ENCODE results near the gene NPHP3.
"Not testable (repeated sequence)": the region's sequence is repeated elsewhere in the genome, so short reads cannot be mapped to it uniquely, and the experiment has no call there.

The NPHP3 gene, protein sequence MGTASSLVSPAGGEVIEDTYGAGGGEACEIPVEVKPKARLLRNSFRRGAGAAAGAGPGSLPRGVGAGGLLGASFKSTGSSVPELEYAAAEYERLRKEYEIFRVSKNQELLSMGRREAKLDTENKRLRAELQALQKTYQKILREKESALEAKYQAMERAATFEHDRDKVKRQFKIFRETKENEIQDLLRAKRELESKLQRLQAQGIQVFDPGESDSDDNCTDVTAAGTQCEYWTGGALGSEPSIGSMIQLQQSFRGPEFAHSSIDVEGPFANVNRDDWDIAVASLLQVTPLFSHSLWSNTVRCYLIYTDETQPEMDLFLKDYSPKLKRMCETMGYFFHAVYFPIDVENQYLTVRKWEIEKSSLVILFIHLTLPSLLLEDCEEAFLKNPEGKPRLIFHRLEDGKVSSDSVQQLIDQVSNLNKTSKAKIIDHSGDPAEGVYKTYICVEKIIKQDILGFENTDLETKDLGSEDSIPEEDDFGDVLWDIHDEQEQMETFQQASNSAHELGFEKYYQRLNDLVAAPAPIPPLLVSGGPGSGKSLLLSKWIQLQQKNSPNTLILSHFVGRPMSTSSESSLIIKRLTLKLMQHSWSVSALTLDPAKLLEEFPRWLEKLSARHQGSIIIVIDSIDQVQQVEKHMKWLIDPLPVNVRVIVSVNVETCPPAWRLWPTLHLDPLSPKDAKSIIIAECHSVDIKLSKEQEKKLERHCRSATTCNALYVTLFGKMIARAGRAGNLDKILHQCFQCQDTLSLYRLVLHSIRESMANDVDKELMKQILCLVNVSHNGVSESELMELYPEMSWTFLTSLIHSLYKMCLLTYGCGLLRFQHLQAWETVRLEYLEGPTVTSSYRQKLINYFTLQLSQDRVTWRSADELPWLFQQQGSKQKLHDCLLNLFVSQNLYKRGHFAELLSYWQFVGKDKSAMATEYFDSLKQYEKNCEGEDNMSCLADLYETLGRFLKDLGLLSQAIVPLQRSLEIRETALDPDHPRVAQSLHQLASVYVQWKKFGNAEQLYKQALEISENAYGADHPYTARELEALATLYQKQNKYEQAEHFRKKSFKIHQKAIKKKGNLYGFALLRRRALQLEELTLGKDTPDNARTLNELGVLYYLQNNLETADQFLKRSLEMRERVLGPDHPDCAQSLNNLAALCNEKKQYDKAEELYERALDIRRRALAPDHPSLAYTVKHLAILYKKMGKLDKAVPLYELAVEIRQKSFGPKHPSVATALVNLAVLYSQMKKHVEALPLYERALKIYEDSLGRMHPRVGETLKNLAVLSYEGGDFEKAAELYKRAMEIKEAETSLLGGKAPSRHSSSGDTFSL (N-terminal part only)

DNA sequence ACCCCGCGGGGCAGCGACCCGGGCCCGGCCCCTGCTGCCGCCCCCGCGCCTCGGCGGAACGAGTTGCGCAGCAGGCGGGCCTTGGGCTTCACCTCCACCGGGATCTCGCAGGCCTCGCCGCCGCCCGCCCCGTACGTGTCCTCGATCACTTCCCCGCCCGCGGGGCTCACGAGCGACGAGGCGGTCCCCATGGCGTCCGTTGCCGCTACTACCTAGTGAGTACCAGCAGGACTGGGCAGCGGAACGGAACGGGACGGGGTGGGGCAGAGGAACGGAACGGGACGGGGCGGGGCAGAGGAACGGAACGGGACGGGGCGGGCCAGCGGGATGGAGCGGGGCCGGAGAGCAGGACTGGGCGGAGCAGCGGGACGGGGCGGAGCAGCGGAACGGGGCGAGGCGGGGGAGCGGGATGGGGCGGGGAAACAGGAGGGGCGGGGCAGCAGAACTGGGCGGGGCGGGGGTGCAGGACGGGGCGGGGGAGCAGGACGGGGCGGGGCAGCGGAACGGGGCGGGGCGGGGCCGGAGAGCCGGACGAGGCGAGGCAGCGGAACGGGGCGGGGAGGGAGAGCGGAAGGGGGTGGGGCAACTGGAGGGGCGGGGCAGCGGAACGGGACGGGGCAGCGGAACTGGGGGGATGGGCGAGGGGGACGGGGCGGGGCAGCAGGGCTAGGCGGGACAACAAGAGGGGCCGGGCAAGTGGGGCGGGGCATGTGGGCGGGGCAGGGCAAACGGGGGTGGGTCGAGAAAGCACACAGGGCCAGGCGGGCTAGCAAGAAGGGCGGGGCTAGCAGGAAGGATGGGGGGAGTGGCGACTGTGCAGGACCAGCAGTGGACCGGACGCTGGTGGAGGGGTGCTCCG is at the start of gene NPHP3:
NPHP3 (minus strand) TSS at position 245 of the 859 bp plus-strand sequence; CDS start at position 191, 54 bp downstream.
- peak within 1 kb of the TSS; percentile 93 for H3K4me3 Mint-ChIP-seq
- H3K27ac Mint-ChIP-seq = peak within 1 kb of the TSS; percentile 87
- H3K9me3 Mint-ChIP-seq (ENCODE audit: low read depth) = no peaks in the 10 kb centered on the region
- H3K27me3 Mint-ChIP-seq = no peaks in the 10 kb centered on the region
- H3K36me3 Mint-ChIP-seq = no peaks in the 10 kb centered on the region
- peaks cover 40% of the 10 kb centered on the region for H3K4me1 Mint-ChIP-seq (ENCODE audit: low read depth)

DNA sequence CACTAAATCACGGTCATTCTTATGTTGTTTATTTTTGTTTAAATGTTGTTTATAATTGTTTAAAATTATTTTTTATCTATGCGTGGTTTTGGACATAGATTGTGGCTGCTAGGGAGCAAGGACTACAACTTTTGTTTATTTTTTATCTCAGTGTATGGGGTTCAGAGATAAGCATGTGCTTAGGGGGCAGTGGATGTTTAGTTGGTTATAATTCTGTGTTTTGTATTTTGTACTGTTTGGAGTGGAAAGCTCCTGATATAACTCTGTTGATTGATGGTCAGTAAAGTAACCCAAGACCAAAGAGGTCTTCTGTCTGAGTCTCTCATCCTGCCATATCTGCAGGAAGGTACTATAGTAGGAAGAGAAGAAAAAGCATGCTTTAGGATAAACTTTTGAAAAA is 36.5 kb upstream of the NPHP3 start:
- Mint-ChIP-seq H3K4me1 (ENCODE audit: low read depth) (peaks cover 2% of the 10 kb centered on the region), H3K4me3 (no peak overlapping the region), H3K9me3 (ENCODE audit: low read depth) (no peaks in the 10 kb centered on the region), H3K27me3 (peaks cover 6% of the 10 kb centered on the region), H3K27ac (no peak overlapping the region), H3K36me3 (no peaks in the 10 kb centered on the region)

DNA sequence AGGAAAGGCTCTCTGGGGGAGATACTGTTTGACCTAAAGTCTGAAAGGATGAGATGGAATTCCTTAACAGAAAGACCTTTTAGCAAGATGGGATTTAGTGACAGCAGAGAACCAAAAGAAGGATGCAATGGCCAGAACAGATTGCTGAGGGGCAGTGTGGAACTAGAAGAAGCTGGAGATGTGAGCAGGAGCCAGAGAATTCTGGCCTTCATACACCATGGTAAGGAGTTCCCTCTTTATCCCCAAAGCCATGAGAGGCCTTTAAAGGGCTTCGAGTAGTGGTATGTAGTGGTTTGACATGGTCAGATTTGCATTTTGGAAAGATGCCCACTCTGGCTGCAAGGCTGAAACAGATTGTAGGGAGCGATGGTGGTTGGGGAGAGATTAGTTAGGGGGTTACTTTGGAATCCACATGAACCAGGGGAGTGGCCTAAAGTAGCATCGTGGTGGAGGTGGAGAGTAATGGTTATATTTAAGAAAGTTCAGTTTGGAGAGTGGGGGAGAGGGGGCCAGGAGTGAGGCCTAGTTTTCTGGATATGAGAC is 34.0 kb upstream of the NPHP3 start:
- Mint-ChIP-seq H3K4me1 (ENCODE audit: low read depth) (peaks cover 2% of the 10 kb centered on the region), H3K27me3 (peaks cover 10% of the 10 kb centered on the region), H3K9me3 (ENCODE audit: low read depth) (no peaks in the 10 kb centered on the region)

DNA sequence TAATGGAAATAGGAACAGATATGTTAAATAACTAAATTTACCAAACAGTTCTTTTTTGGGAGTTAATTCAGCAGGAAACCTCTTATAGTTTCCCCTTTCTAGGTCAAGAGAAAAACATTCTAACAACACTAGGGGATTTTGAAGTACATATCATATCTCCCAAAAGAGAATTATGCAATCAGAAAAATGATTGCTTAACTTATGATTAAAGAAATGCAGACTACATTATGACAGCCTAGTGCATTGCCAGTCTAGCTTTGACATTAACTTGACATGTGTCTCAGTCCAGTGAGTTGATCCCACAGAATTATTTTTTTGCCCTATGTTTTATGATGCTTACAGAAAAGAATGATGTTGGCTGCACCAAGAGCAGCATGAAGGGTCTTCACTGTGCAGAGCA is 31.7 kb upstream of the NPHP3 start:
- Mint-ChIP-seq H3K4me3 (no peak overlapping the region), H3K27me3 (peaks cover 10% of the 10 kb centered on the region), H3K27ac (no peak overlapping the region), H3K9me3 (ENCODE audit: low read depth) (no peaks in the 10 kb centered on the region), H3K36me3 (no peaks in the 10 kb centered on the region), H3K4me1 (ENCODE audit: low read depth) (peaks cover 2% of the 10 kb centered on the region)

More for the DNA sequence above, 34.0 kb upstream of the NPHP3 start:
- H3K36me3 Mint-ChIP-seq = no peaks in the 10 kb centered on the region
- H3K4me3 Mint-ChIP-seq = no peak overlapping the region
- no peak overlapping the region for H3K27ac Mint-ChIP-seq

DNA sequence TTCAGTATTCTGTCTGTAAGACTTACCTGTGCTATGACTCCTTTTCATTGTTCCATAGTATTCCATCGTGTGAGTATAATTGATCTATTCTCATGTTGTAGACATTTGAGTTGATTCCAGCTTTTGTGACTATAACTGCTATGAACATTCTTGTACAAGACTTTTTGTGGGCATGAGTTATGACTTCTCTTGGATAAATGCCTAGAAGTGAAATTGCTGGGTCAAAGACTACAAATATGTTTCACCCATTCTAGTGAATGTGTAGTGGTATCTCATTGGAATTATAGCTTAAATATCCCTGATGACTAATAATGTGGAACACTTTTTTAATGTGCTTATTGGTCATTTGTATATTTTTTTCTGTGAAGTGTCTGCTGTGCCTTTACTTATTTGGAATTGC is 27.6 kb upstream of the NPHP3 start:
- Mint-ChIP-seq H3K4me1 (ENCODE audit: low read depth) (no peaks in the 10 kb centered on the region), H3K27ac (no peak overlapping the region), H3K36me3 (no peaks in the 10 kb centered on the region), H3K27me3 (peaks cover 15% of the 10 kb centered on the region), H3K4me3 (no peak overlapping the region), H3K9me3 (ENCODE audit: low read depth) (no peaks in the 10 kb centered on the region)

DNA sequence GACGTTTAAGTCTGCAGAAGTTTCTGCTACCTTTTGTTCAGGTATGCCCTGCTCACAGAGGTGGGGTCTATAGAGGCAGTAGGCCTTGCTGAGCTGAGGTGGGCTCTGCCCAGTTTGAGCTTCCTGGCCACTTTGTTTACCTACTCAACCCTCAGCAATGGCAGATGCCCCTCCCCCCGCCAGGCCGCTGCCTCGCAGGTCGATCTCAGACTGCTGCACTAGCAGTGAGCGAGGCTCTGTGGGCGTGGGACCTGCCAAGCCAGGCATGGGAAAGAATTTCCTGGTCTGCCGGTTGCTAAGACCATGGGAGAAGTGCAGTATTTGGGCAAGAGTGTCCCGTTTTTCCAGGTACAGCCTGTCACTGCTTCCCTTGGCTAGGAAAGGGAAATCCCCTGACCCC is 24.5 kb upstream of the NPHP3 start:
- not testable (repeated sequence) for H3K36me3 Mint-ChIP-seq; H3K9me3 Mint-ChIP-seq (ENCODE audit: low read depth); H3K27ac Mint-ChIP-seq; H3K4me1 Mint-ChIP-seq (ENCODE audit: low read depth); H3K4me3 Mint-ChIP-seq
- H3K27me3 Mint-ChIP-seq = peaks cover 10% of the 10 kb centered on the region

DNA sequence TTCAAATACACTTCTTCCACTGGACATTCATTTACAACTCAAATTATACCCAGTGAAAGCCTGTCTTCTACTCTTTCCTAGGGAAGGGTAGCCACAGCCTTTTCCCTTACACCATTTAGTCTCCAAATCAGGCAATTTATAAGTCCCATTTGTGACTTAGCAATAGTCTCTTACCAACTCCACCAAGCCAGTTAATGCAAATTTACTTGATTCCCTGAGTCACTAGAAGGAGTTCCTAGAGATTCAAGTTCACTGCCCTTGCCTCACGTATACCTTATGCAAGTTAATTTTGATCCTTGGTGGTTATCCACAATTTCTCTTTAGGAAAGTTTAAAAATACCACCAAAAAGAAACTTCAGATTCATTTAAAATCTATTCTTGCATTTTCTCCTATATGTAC is 16.1 kb upstream of the NPHP3 start:
- H3K36me3 Mint-ChIP-seq = no peaks in the 10 kb centered on the region
- H3K4me3 Mint-ChIP-seq = no peak overlapping the region
- H3K27me3 Mint-ChIP-seq = peaks cover 17% of the 10 kb centered on the region
- H3K9me3 Mint-ChIP-seq (ENCODE audit: low read depth) = no peaks in the 10 kb centered on the region
- H3K4me1 Mint-ChIP-seq (ENCODE audit: low read depth) = no peaks in the 10 kb centered on the region
- H3K27ac Mint-ChIP-seq = no peak overlapping the region

DNA sequence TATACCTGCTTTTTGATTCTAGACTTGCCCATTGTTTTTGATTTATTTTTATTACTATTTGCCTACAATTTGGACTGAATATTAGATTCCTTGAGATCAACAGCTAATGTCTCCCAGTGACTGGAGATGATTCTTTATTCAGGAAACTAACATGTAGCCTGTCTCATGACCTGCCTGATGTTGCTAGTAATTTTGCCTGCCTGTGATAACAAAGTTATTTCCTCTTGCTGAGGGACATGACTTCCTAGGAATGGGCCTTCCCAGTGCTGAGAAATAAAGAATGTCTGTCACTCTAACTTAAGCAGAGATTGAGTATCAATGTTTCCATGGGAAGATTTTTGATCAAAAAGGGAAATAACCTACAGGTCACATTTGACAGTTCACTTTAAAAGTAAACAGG is 13.4 kb upstream of the NPHP3 start:
- Mint-ChIP-seq H3K27ac (no peak overlapping the region), H3K4me1 (ENCODE audit: low read depth) (no peaks in the 10 kb centered on the region), H3K4me3 (no peak overlapping the region), H3K9me3 (ENCODE audit: low read depth) (no peaks in the 10 kb centered on the region), H3K27me3 (peaks cover 23% of the 10 kb centered on the region), H3K36me3 (no peaks in the 10 kb centered on the region)

DNA sequence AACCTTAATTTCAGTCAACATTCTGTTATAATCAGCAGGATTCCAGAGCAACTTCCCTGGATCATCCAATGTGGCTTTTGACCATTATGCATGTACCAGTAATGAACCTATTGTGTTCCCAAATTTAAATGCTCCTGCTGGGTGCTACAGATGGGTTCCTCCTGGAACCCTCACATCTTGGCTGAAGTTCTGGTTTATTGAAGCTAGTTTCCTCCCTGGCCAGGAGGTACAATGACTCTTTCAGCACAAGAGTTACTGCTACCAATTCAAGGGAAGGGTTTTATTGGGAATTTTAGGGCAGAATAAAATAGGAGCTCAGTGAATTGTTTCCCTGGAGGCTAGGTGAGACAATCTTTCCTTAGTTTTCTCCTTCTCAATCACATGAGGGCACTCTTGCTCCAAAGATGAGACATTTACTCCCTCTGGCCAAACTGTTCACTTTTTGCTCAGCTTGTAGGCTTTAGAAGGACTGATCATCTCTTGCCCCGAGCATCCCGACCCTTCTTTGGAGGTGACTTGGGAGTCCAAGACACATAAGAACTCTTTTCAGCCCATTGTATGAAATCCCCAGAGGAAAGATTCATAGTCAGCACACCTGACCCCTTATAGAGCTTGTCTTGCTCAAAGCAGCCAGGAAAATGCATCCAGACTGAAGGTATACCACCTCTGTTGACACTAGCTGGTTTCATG is 8.8 kb upstream of the NPHP3 start:
- H3K36me3 Mint-ChIP-seq = no peaks in the 10 kb centered on the region
- no peaks in the 10 kb centered on the region for H3K4me1 Mint-ChIP-seq (ENCODE audit: low read depth)
- H3K4me3 Mint-ChIP-seq = no peak overlapping the region
- H3K27ac Mint-ChIP-seq = no peak overlapping the region
- H3K9me3 Mint-ChIP-seq (ENCODE audit: low read depth) = no peaks in the 10 kb centered on the region
- peaks cover 19% of the 10 kb centered on the region for H3K27me3 Mint-ChIP-seq

DNA sequence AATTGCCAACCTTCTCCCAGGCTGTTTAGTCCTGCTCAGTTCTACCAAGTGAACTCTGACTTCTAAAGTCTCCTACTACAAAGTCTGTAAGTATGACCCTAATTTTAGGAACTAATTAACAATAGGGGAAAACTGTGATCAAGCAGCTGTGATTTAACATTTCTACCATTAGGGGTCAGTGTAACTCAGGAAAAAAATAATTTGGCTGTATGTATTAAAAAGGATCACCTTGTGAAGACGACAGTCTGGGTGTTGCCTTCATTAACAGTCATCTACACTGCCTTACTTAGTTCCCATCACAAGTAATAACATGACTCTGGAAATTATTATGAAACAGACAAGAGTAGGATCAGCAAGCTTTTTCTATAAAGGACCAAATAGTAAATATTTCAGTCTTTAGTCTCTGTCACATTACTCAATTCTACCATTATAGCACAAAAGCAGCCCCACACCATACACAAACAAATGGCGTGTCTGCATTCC is 4.2 kb upstream of the NPHP3 start:
- no peaks in the 10 kb centered on the region for H3K9me3 Mint-ChIP-seq (ENCODE audit: low read depth)
- peaks cover 8% of the 10 kb centered on the region for H3K27me3 Mint-ChIP-seq
- H3K36me3 Mint-ChIP-seq = no peaks in the 10 kb centered on the region
- no peak overlapping the region for H3K4me3 Mint-ChIP-seq
- no peak overlapping the region for H3K27ac Mint-ChIP-seq
- peaks cover 9% of the 10 kb centered on the region for H3K4me1 Mint-ChIP-seq (ENCODE audit: low read depth)

DNA sequence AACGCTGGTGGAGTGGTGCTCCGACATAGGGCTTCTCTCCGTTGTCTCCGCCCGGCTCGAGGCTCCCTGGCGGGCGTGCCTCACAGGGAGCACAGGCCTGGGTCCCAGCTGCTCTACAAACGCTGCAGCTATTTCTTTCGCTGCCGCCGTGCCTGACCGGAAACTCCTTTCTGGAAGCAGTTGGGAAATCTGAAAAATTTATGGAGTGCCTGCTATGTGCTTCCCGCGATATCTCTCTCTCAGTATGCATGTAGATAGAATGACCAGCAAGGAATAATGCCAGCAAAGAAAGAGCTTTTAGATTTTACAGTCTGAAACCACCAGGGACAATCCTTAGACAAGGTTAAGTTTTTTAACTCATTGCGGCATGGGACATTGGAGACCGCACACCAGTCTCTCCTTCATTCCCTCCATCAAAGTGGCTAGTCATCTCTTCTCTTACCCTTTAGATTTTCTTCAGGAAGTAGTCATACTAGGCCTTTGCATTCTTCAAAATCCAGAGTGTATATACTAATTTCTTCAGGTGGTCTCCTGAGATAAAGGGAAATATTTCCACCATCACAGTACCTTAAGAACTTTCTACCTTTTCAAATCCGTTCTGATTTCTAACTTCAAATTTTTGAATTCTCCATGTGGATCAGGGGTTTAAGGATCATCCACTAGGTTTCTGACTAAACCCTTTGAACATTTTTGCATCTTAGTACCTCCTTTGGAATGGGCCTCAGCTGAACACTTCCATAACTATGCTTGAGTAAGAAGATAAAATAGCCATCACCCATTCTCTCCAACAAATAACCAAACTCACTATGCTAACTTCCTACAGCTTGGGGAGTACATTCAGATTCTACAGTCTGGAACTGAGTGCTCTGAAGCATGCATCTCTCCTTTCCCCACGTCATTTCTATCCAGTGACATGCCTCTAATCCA is 1.1 kb upstream of the NPHP3 start:
- H3K4me3 Mint-ChIP-seq = peak overlapping the region; percentile 88
- peaks cover 3% of the 10 kb centered on the region for H3K27me3 Mint-ChIP-seq
- H3K4me1 Mint-ChIP-seq (ENCODE audit: low read depth) = peaks cover 37% of the 10 kb centered on the region
- peak overlapping the region; percentile 75 for H3K27ac Mint-ChIP-seq
- no peaks in the 10 kb centered on the region for H3K36me3 Mint-ChIP-seq
- no peaks in the 10 kb centered on the region for H3K9me3 Mint-ChIP-seq (ENCODE audit: low read depth)

DNA sequence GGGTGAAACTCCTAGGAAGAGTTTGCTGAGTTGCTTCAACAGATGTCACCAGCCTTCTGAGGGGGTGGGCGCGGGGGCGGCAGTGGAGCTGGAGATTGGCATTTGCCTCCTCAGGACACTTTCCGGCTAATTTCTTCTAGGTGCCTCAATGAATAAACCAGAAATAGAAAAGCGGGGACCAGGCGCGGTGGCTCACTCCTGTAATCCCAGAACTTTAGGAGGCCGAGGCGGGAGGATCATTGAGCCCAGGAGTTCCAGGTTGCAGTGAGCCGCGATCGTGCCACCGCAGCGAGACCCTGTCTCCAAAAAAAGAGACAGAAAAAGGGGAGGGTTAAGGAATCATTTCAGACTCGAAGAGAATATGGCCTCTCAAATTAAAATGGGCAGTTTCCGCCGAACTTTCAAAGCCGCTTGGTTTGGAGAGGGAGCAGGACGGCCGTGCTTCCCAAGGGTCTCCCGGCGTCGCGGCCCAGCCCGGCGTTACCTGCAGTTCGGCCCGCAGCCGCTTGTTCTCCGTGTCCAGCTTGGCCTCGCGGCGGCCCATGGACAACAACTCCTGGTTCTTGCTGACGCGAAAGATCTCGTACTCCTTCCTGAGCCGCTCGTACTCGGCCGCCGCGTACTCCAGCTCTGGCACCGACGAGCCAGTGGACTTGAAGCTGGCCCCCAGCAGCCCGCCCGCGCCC is 587 bp downstream of the NPHP3 start:
- H3K27me3 Mint-ChIP-seq = no peaks in the 10 kb centered on the region
- H3K4me3 Mint-ChIP-seq = peak overlapping the region; percentile 93
- H3K4me1 Mint-ChIP-seq (ENCODE audit: low read depth) = peaks cover 44% of the 10 kb centered on the region
- H3K36me3 Mint-ChIP-seq = no peaks in the 10 kb centered on the region
- H3K27ac Mint-ChIP-seq = peak overlapping the region; percentile 87
- H3K9me3 Mint-ChIP-seq (ENCODE audit: low read depth) = no peaks in the 10 kb centered on the region
